ENCODE results near the gene SDK1. TPM values are rescaled to one million over a fixed set of nuclear protein-coding genes. Genes with fewer than 3 reads are reported as not detected.

SDK1 gene
- total RNA-seq, 1 experiment from 2014 or later, result 7.1 TPM

DNA sequence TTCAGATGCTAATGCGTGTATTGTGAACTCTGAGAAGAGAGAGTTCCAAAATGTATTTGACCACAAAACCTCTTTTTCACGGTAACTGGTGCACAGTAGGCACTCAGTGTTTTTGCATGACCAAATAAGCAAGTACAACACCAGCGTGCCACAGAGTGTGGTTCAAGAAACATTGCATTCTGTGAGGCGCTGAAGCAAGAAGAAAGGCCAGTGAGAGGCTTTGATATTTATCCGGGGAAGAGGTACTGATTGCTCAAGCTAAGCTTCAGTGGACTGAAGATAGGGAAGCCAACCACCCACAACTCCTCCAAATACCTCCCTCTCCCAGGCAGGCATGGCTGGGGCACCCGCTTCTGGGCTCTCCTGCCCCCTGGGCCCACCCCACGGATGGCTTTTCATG, 611.2 kb downstream of the SDK1 start:
- ChIA-PET CTCF (no interaction called here), POLR2A (no interaction called here)
- Mint-ChIP-seq H3K27ac (ENCODE audit: unreplicated experiment) (no peak overlapping the region), H3K4me3 (ENCODE audit: unreplicated experiment) (no peak overlapping the region), H3K4me1 (ENCODE audit: low read depth, unreplicated experiment) (no peaks in the 10 kb centered on the region), H3K36me3 (ENCODE audit: insufficient read depth, unreplicated experiment) (peaks cover 11% of the 10 kb centered on the region), H3K9me3 (ENCODE audit: unreplicated experiment) (peaks cover 6% of the 10 kb centered on the region), H3K27me3 (ENCODE audit: insufficient read depth, unreplicated experiment) (no peaks in the 10 kb centered on the region)
- Histone ChIP-seq H3K4me3 (ENCODE audit: low read depth, low read length) (no peak overlapping the region), H3K9me3 (no peaks in the 10 kb centered on the region), H3K27me3 (replicated peaks; ENCODE audit: control insufficient read depth, insufficient read depth, low read length) (no peaks in the 10 kb centered on the region), H3K36me3 (ENCODE audit: control insufficient read depth, insufficient read depth, low read length) (no peaks in the 10 kb centered on the region), H3K4me1 (no peaks in the 10 kb centered on the region)
- BruUV-seq (replicated peaks), result no TSS peak
- no peak for DNase-seq
- intact Hi-C loops (cut with micrococcal nuclease; ENCODE audit: unreplicated experiment), result no loop called here
- TF ChIP-seq, protein P1, sequence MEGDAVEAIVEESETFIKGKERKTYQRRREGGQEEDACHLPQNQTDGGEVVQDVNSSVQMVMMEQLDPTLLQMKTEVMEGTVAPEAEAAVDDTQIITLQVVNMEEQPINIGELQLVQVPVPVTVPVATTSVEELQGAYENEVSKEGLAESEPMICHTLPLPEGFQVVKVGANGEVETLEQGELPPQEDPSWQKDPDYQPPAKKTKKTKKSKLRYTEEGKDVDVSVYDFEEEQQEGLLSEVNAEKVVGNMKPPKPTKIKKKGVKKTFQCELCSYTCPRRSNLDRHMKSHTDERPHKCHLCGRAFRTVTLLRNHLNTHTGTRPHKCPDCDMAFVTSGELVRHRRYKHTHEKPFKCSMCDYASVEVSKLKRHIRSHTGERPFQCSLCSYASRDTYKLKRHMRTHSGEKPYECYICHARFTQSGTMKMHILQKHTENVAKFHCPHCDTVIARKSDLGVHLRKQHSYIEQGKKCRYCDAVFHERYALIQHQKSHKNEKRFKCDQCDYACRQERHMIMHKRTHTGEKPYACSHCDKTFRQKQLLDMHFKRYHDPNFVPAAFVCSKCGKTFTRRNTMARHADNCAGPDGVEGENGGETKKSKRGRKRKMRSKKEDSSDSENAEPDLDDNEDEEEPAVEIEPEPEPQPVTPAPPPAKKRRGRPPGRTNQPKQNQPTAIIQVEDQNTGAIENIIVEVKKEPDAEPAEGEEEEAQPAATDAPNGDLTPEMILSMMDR (IDR thresholded peaks at IDR 0.05; ENCODE audit: insufficient read depth in 1 of 2, low read depth in 1 of 2, low read length in 1 of 2, severe bottlenecking in 1 of 2, unreplicated experiment in 1 of 2), result no peak

- no peaks in the 10 kb centered on the region for H3K4me1 ChIP-seq
- TF ChIP-seq, protein P1 (IDR thresholded peaks at IDR 0.05; ENCODE audit: insufficient read depth in 1 of 2, low read depth in 1 of 2, low read length in 1 of 2, severe bottlenecking in 1 of 2, unreplicated experiment in 1 of 2), result no peak
- H3K4me3 ChIP-seq (ENCODE audit: low read depth, low read length), result no peak overlapping the region
- H3K27me3 ChIP-seq (replicated peaks; ENCODE audit: control insufficient read depth, insufficient read depth, low read length), result no peaks in the 10 kb centered on the region
- DNase-seq, result peak in 1 of 2 experiments; percentile 8
- no peaks in the 10 kb centered on the region for H3K9me3 ChIP-seq
- H3K36me3 ChIP-seq (ENCODE audit: control insufficient read depth, insufficient read depth, low read length), result no peaks in the 10 kb centered on the region
- ChIA-PET POLR2A (no interaction called here), CTCF (no interaction called here)
- peaks cover 6% of the 10 kb centered on the region for H3K9me3 Mint-ChIP-seq (ENCODE audit: unreplicated experiment)
- H3K36me3 Mint-ChIP-seq (ENCODE audit: insufficient read depth, unreplicated experiment), result peaks cover 11% of the 10 kb centered on the region
- no TSS peak for BruUV-seq (replicated peaks)
- H3K4me1 Mint-ChIP-seq (ENCODE audit: low read depth, unreplicated experiment), result no peaks in the 10 kb centered on the region
- H3K4me3 Mint-ChIP-seq (ENCODE audit: unreplicated experiment), result no peak overlapping the region
- no peak overlapping the region for H3K27ac Mint-ChIP-seq (ENCODE audit: unreplicated experiment)
- intact Hi-C loops (cut with micrococcal nuclease; ENCODE audit: unreplicated experiment), result no loop called here
- no peaks in the 10 kb centered on the region for H3K27me3 Mint-ChIP-seq (ENCODE audit: insufficient read depth, unreplicated experiment)
Observed at GRCh38 chr7:3914051-3914775, 613.2 kb downstream of the SDK1 start.

DNA sequence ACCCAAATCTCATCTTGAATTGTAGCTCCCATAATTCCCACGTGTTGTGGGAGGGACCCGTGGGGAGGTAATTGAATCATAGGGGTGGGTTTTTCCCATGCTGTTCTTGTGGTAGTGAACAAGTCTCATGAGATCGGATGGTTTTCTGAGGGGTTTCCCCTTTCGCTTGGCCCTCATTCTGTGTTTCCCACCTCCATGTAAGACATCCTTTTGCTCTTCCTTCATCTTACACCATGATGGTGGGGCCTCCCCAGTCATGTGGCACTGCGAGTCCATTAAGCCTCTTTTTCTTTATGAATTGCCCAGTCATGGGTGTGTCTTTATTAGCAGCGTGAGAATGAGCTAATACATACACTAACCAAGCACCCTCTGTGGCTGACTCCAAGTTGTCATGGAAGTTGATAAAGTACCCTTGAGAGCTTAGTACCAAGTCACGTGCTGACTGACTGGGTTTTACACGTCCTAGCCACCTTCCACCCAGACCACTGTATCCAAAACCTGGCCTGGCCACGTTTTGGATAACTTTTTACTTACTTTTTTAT, 614.4 kb downstream of the SDK1 start:
- Mint-ChIP-seq H3K27ac (ENCODE audit: unreplicated experiment) (no peak overlapping the region), H3K27me3 (ENCODE audit: insufficient read depth, unreplicated experiment) (no peaks in the 10 kb centered on the region), H3K36me3 (ENCODE audit: insufficient read depth, unreplicated experiment) (peaks cover 11% of the 10 kb centered on the region), H3K4me3 (ENCODE audit: unreplicated experiment) (no peak overlapping the region), H3K9me3 (ENCODE audit: unreplicated experiment) (peaks cover 6% of the 10 kb centered on the region), H3K4me1 (ENCODE audit: low read depth, unreplicated experiment) (no peaks in the 10 kb centered on the region)
- ChIA-PET CTCF (no interaction called here), POLR2A (no interaction called here)
- Histone ChIP-seq H3K27me3 (replicated peaks; ENCODE audit: control insufficient read depth, insufficient read depth, low read length) (no peaks in the 10 kb centered on the region), H3K36me3 (ENCODE audit: control insufficient read depth, insufficient read depth, low read length) (no peaks in the 10 kb centered on the region), H3K4me1 (no peaks in the 10 kb centered on the region), H3K4me3 (ENCODE audit: low read depth, low read length) (no peak overlapping the region), H3K9me3 (no peaks in the 10 kb centered on the region)
- no TSS peak for BruUV-seq (replicated peaks)
- no peak for DNase-seq
- TF ChIP-seq, protein P1 (IDR thresholded peaks at IDR 0.05; ENCODE audit: insufficient read depth in 1 of 2, low read depth in 1 of 2, low read length in 1 of 2, severe bottlenecking in 1 of 2, unreplicated experiment in 1 of 2), result no peak
- intact Hi-C loops (cut with micrococcal nuclease; ENCODE audit: unreplicated experiment), result no loop called here

Measured in Caco-2 (cell line).